Cardiac septum (tissue), 1 donor: ENCODE data around the gene CACNA1F. TPM values are rescaled to one million over a fixed set of nuclear protein-coding genes. Genes with fewer than 3 reads are reported as not detected.

Experiments used
- DNase-seq: peaks from one replicate; pipeline ENCODE4 v3.0.0-alpha.2; 2020; ENCODE audit warnings: low spot score
- intact Hi-C: fragments of 100-400 bp; cut with DNase I; formaldehyde crosslinking; loops from one replicate; pipeline ENCODE4 v1.14.0; 2022
- total RNA-seq: library from RNA; stranded (reverse); fragmentation: NEBNext Ultra II Directional; extraction: Animal tissue kit (Norgen Biotek cat#: 25700); gene quantifications from one replicate; pipeline ENCODE4 v1.2.1, GENCODE V29; 2021
- donor health status: DM: no; HTN: no; CAD: no.

Gene CACNA1F
- total RNA-seq, 1 donor from 2014 or later: 0.08 TPM

DNA sequence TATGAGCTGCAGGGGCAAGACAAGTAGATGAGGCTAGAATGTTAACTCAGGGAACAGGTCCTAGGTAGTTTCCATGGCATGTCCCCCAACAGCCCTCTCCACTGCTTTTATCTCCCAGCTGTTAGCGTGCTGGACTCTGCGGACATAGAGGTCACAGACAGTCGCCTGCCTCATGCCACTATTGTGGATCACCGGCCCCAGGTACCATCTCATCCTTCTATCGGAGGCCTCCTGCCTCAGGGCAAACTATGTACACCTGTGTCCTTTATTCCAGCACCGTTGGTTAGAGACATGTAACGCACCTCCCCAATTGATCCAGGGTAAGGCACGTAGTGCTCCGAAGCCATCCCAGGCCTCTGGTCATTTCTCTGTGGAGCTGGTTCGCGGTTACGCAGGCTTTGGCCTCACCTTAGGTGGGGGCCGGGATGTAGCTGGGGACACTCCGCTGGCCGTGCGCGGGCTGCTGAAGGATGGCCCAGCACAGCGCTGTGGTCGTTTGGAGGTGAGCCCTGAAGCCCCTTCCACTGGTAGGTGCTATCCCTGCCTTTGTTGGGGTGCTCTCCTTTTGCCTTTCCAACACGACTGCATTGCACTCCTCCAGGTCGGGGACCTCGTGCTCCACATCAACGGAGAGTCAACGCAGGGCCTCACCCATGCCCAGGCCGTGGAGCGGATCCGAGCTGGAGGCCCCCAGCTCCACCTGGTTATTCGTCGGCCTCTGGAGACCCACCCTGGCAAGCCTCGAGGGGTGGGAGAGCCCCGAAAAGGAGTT is 68.4 kb downstream of the CACNA1F start:
- intact Hi-C loops: loop anchor here (2.0 kb wide), 1 partner anchor 20 kb away; no protein-coding TSS in a partner anchor

DNA sequence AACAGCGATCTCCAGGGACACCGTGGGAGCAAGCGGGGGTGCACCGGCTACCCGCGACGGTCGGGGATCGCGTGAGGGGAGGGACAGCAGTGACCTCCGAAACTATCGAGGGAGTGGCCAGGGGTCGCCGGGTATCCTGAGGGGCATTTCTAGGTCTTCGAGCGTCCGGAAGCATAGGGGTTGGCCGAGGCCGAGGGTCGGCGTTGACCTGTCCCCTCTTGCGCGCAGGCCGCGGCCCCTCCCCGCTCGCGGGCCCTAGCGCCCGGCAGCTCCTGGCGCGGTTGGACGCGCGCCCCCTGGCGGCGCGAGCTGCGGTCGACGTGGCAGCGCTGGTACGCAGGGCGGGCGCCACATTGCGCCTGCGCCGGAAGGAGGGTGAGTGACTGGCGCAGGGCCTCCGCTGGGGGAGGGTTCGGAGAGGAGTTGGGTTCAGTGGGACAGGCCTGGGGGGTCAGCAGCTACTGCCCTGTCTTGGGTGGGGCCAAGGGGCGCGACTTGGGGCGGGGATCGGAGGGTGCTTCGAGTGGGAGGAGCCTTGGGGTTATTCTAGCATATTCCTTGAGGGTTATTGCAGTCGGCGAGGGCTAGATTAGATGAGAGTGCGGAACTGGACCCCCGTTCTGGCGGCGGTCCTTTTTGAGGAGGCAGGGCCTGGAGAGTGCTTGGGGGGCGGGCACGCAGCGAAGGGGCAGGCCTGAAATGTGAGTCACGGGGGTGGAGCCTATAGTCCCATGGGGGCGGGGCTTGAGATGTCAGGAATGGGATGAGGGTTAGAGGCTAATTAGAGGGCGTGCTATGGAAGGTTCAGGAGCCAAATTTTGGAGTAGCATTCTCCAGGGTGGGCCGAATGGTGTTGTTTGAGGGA is 69.4 kb downstream of the CACNA1F start:
- intact Hi-C loops: loop anchor here (2.0 kb wide), 1 partner anchor 21 kb away; no protein-coding TSS in a partner anchor
- DNase-seq: peak; percentile 93

More for the DNA sequence above, 68.4 kb downstream of the CACNA1F start:
- DNase-seq: no peak

DNA sequence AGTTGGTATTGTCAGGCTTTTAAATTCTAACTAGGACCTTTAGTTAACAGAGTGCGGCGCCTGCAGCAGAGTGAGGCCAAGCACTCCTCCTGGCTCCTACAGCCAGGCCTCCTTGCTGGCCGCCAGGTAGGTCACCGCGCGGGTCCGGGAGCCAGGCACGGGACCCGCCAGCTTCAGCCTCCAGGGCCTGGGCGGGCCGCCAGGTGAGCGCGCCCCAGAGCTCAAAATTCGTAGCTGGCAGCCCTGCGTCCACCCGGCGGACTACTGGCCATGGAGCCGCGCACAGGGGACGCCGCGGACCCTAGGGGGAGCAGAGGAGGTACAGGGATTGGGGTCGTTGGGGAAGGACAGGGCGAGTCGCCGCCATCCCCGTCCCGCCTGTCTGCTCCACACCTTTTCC is 70.5 kb downstream of the CACNA1F start, which contains the start of gene MAGIX:
MAGIX (plus strand) TSS at position 139 of the 400 bp plus-strand sequence; CDS start at position 271, 132 bp downstream.
- intact Hi-C loops: no loop called here
- no peak for DNase-seq

DNA sequence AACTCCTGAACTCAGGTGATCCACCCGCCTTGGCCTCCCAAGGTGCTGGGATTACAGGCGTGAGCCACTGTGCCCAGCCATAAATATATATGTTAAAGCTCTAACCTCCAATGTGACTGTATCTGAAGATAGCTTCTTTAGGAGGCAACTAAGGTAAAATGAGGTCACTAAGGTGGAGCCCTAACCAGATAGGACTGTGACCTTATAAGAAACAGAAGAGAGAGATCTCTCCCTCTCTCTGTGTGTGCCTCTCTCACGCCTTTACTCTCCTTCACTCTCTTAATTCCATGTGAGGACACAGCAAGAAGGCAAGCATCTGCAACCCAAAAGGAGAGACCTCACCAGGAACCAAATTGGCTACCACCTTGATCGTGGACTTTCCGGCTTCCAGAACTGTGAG is 71.5 kb downstream of the CACNA1F start:
- DNase-seq: no peak
- intact Hi-C loops: no loop called here

DNA sequence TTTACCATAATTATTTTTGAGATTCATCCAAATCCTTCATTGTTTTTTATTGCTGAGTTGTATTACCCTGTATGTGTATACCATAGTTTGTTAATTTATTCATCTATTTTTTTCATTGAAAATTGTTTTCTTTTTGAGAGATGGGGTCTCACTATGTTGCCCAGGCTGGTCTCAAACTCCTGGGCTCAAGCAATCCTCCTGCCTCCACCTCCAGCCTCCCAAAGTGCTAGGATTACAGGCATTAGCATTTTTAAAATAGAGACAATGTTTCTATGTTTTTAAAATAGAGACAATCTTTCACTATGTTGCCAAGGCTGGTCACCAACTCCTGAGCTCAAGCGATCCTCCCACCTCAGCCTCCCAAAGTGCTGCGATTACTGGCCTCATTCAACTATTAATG is 72.2 kb downstream of the CACNA1F start:
- no peak for DNase-seq
- intact Hi-C loops: no loop called here

DNA sequence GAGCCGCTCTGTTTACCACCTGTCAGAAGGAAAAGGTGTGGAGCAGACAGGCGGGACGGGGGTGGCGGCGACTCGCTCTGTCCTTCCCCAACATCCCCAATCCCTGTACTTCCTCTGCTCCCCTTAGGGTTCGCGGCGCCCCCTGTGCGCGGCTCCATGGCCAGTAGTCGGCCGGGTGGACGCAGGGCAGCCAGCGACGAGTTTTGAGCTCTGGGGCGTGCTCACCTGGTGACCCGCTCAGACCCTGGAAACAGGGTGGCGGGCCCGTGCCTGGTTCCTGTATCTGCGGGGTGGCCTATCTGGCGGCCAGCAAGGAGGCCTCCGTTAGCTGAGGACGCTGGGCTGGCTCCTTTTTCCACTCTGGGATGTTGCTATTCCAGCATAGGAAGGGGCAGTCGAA is 75.9 kb downstream of the CACNA1F start:
- intact Hi-C loops: no loop called here
- DNase-seq: no peak

DNA sequence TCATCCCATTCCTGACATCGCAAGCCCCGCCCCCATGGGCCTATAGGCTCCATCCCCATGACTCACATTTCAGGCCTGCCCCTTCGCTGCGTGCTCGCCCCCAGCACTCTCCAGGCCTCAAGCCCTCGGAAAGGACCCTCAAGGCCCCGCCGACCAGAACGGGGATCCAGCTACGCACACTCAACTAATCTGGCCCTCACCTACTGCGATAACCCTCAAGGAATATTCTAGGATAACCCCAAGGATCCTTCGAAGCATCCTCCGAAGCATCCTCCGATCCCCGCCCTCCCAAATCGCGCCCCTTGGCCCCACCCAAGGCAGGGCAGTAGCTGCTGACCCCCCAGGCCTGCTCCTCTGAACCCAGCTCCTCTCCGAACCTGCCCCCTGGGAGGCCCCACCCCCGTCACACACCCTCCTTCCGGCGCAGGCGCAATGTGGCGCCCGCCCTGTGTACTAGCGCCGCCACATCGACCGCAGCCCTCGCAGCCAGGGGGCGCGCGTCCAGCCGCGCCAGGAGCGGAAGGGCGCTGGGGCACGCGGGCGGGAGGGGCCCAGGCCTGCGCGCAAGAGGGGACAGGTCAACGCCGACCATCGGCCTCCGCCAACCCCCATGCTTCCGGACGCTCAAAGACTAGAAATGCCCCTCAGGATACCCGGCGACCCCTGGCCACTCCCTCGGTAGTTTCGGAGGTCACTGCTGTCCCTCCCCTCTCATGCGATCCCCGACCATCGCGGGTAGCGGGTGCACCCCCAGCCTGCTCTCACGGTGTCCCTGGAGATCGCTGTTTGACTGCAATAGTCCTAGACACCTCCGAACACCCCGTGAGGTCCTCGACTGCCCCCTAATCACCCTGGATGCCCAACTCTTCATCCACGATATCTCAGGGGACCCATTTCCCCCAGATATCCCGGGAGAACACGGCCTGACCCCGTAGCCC is 77.0 kb downstream of the CACNA1F start:
- intact Hi-C loops: no loop called here

DNA sequence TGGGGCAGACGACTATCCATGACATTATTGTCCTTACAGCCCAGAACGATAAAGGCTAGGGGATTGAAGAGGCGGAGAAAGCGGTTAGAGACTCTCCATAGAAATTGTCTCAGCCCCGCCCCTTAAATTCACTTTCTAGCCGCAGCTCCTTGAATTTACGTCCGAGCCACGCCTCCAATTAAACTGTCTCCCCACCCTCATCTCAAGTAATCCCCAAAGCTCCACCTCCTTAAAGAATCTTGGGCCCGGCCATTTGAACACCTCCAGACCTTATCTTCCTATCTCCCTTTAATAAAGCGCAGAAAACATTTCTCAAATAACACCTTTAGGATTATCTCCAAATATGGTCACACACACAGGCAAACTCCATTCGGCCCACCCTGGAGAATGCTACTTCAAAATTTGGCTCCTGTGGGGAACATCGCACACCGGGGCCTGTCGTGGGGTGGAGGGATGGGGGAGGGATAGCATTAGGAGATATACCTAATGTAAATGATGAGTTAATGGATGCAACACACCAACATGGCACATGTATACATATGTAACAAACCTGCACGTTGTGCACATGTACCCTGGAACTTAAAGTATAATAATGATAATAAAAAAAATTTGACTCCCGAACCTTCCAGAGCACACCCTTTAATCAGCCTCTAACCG is 77.8 kb downstream of the CACNA1F start:
- intact Hi-C loops: no loop called here
- DNase-seq: no peak

More for the DNA sequence above, 77.0 kb downstream of the CACNA1F start:
- peak; percentile 94 for DNase-seq

Other genes starting within 250 kb of the CACNA1F start
- 24.9 TPM for gene GRIPAP1, start 231.1 kb downstream of the CACNA1F start, total RNA-seq
- 21.9 TPM for gene TFE3, start 190.0 kb downstream of the CACNA1F start, total RNA-seq
- 1.7 TPM for gene CCDC120, start 174.3 kb downstream of the CACNA1F start, total RNA-seq
- gene PRAF2, start 159.3 kb downstream of the CACNA1F start, total RNA-seq: 14.8 TPM
- 68.1 TPM for gene WDR45, start 153.5 kb downstream of the CACNA1F start, total RNA-seq
- gene GPKOW, start 109.6 kb downstream of the CACNA1F start, total RNA-seq: 18.7 TPM
- 3.4 TPM for gene MAGIX, start 70.6 kb downstream of the CACNA1F start, total RNA-seq
- 84.9 TPM for gene PLP2, start 61.4 kb downstream of the CACNA1F start, total RNA-seq
- gene PRICKLE3, start 47.0 kb downstream of the CACNA1F start, total RNA-seq: 10.3 TPM
- gene SYP, start 33.1 kb downstream of the CACNA1F start, total RNA-seq: 1.2 TPM
- gene CCDC22, start 2.1 kb upstream of the CACNA1F start, total RNA-seq: 10.6 TPM
- 0.11 TPM for gene FOXP3, start 31.4 kb upstream of the CACNA1F start, total RNA-seq
- gene PPP1R3F, start 36.5 kb upstream of the CACNA1F start, total RNA-seq: 23.4 TPM
- gene GAGE10, start 70.3 kb upstream of the CACNA1F start, total RNA-seq: not detected
- not detected for gene GAGE12J, start 88.7 kb upstream of the CACNA1F start, total RNA-seq
- not detected for gene GAGE13, start 98.2 kb upstream of the CACNA1F start, total RNA-seq